Keratinocyte (primary cell): Measurements from ENCODE around the gene CCDC32.

ENCODE experiments used
- EZH2 ChIP-seq: IDR thresholded peaks from one replicate; pipeline ENCODE4 v1.6.1; 2012; ENCODE audit warnings: inconsistent platforms, mild to moderate bottlenecking, low read length, moderate library complexity
- TF ChIP-seq, protein P1 (sequence below), 3 experiments: IDR thresholded peaks in 1 of 3; conservative IDR thresholded peaks in 1 of 3; optimal IDR thresholded peaks in 1 of 3; 2 replicates in 2 of 3; 3 replicates in 1 of 3; pipeline versions ENCODE3 to v1.5.1; 2011; ENCODE audit warnings: low read length in 3 of 3, mild to moderate bottlenecking in 3 of 3, moderate library complexity in 2 of 3, control low read depth in 1 of 3, inconsistent platforms in 1 of 3; ENCODE audit not compliant: insufficient read depth in 2 of 3; ENCODE audit errors: extremely low read depth in 1 of 3

DNA sequence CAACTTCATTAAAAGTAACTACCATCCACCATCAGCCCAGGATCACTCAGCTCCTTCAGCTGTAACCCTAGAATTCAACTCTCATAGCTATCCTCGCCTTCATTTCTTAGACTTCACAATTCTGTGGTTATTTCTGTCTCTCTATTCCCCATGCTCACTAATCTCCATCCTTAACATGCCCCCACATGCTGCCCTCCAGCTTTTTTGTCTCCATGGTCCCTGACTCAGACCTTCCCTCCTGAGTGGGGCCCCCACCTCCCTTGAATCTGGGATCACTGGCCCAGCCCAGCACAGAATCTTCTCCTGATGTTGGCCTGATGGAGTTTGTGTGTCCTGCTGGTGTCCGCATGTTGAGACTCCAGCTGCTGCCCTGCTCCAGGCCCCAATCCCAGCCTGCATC is 52.4 kb downstream of the CCDC32 start:
- TF ChIP-seq, protein P1, sequence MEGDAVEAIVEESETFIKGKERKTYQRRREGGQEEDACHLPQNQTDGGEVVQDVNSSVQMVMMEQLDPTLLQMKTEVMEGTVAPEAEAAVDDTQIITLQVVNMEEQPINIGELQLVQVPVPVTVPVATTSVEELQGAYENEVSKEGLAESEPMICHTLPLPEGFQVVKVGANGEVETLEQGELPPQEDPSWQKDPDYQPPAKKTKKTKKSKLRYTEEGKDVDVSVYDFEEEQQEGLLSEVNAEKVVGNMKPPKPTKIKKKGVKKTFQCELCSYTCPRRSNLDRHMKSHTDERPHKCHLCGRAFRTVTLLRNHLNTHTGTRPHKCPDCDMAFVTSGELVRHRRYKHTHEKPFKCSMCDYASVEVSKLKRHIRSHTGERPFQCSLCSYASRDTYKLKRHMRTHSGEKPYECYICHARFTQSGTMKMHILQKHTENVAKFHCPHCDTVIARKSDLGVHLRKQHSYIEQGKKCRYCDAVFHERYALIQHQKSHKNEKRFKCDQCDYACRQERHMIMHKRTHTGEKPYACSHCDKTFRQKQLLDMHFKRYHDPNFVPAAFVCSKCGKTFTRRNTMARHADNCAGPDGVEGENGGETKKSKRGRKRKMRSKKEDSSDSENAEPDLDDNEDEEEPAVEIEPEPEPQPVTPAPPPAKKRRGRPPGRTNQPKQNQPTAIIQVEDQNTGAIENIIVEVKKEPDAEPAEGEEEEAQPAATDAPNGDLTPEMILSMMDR (optimal IDR thresholded peaks at IDR 0.05 in 1 of 3, IDR thresholded peaks at IDR 0.05 in 1 of 3, conservative IDR thresholded peaks at IDR 0.05 in 1 of 3; ENCODE audit: extremely low read depth in 1 of 3, insufficient read depth in 2 of 3, low read length in 3 of 3), result no peak
- no peak for TF ChIP-seq EZH2
